Activated naive CD4-positive, alpha-beta T cell treated with anti-CD3 and anti-CD28 coated beads, Interleukin-2, amount 10 ng/mL, durations not matched to agents 5 hours and 36 hours (primary cell): ENCODE data around the gene EIF4E2. TPM values are rescaled to one million over a fixed set of nuclear protein-coding genes. Genes with fewer than 3 reads are reported as not detected.

Experiments
- total RNA-seq, 2 experiments: library from RNA; stranded (reverse); gene quantifications; one replicate each; pipeline ENCODE4 v1.2.3, GENCODE V29; 2021

EIF4E2 gene
- 10 to 100 TPM; 72.2 to 73.3 TPM for total RNA-seq

GRCh38 chr2:232550354-232551249 is at the start of gene EIF4E2, which contains the start of gene TIGD1:
EIF4E2 (plus strand) TSS chr2:232550689; CDS start chr2:232550725, 36 bp downstream.
TIGD1 (minus strand) TSS chr2:232550557; CDS start chr2:232549882, 675 bp downstream.

GRCh38 chr2:232519581-232520438 is 30.7 kb upstream of the EIF4E2 start, which contains the start of gene PRSS56:
PRSS56 (plus strand) TSS chr2:232520388; CDS start chr2:232520599, 211 bp downstream.

GRCh38 chr2:232525791-232526371 is 24.6 kb upstream of the EIF4E2 start, which contains the start of gene CHRND:
CHRND (plus strand) TSS chr2:232526160; CDS start chr2:232526216, 56 bp downstream.

GRCh38 chr2:232539298-232540231 is 10.9 kb upstream of the EIF4E2 start, which contains the start of gene CHRNG:
CHRNG (plus strand) TSS chr2:232539692; CDS start chr2:232539748, 56 bp downstream.

Other genes with a start within 250 kb of the EIF4E2 start
- gene ALPP, start 171.9 kb upstream of the EIF4E2 start, total RNA-seq, result not detected
- not detected for gene ALPG, start 143.8 kb upstream of the EIF4E2 start, total RNA-seq
- gene ALPI, start 94.5 kb upstream of the EIF4E2 start, total RNA-seq, result not detected
- gene ECEL1, start 62.9 kb upstream of the EIF4E2 start, total RNA-seq, result not detected
- not detected for gene PRSS56, start 30.3 kb upstream of the EIF4E2 start, total RNA-seq
- not detected for gene CHRND, start 24.5 kb upstream of the EIF4E2 start, total RNA-seq
- not detected for gene CHRNG, start 11.0 kb upstream of the EIF4E2 start, total RNA-seq
- 10 to 100 TPM; 10.1 TPM for gene TIGD1, start 132 bp upstream of the EIF4E2 start, total RNA-seq
- gene EFHD1, start 82.9 kb downstream of the EIF4E2 start, total RNA-seq, result 1 to 10 TPM; 7.1 to 8.2 TPM
- gene GIGYF2, start 146.6 kb downstream of the EIF4E2 start, total RNA-seq, result 10 to 100 TPM; 65.6 to 66.0 TPM
- gene KCNJ13, start 225.9 kb downstream of the EIF4E2 start, total RNA-seq, result not detected